22Rv1 (cell line): Measurements from ENCODE around the gene ELP4.

Experiments
- ZFX ChIP-seq: fragments of 450-650 bp; IDR thresholded peaks from 2 replicates; pipeline ENCODE4 v1.6.1; 2017; ENCODE audit warnings: antibody characterized with exemption, borderline replicate concordance
- TF ChIP-seq, protein P1 (sequence below): fragments of 450-650 bp; IDR thresholded peaks from 2 replicates; pipeline ENCODE4 v1.5.1; 2017; ENCODE audit warnings: mild to moderate bottlenecking

DNA sequence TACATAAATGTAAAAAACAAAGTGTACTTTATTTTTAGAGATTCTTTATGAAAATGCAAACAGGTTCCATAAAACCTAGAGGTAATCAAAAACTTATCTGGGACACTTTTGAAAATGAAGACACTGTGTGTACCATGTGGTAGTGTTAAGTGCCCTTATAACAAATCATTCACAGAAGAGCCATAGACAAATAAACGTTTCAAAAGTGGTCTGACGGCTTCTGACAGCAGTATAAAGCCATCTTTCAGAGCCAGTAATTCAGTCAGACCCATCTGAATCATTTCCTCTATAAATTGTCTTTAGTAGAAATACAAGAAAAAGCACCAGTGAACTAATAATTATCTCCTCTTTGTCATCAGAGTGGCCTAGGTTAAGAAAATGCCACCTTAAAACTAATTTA is 201.6 kb downstream of the ELP4 start:
- TF ChIP-seq, protein P1, sequence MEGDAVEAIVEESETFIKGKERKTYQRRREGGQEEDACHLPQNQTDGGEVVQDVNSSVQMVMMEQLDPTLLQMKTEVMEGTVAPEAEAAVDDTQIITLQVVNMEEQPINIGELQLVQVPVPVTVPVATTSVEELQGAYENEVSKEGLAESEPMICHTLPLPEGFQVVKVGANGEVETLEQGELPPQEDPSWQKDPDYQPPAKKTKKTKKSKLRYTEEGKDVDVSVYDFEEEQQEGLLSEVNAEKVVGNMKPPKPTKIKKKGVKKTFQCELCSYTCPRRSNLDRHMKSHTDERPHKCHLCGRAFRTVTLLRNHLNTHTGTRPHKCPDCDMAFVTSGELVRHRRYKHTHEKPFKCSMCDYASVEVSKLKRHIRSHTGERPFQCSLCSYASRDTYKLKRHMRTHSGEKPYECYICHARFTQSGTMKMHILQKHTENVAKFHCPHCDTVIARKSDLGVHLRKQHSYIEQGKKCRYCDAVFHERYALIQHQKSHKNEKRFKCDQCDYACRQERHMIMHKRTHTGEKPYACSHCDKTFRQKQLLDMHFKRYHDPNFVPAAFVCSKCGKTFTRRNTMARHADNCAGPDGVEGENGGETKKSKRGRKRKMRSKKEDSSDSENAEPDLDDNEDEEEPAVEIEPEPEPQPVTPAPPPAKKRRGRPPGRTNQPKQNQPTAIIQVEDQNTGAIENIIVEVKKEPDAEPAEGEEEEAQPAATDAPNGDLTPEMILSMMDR, result no peak
- no peak for TF ChIP-seq ZFX
